ENCODE measurements around the gene CPNE4. TPM values are rescaled to one million over a fixed set of nuclear protein-coding genes. Genes with fewer than 3 reads are reported as not detected.
"Not testable (repeated sequence)": the region's sequence is repeated elsewhere in the genome, so short reads cannot be mapped to it uniquely, and the experiment has no call there.

CPNE4 gene
- total RNA-seq, 1 experiment from 2014 or later = not detected

- Histone ChIP-seq H3K9me2 (replicated peaks; ENCODE audit: insufficient read depth, low read length) (no peaks in the 10 kb centered on the region; the same call in 1 of the 2 replicates), H3K4me2 (ENCODE audit: low read depth, low read length, poor library complexity, severe bottlenecking) (peak within 1 kb of the TSS; percentile 97), H3K4me3 (ENCODE audit: low read length) (peak within 1 kb of the TSS; percentile 98), H3K27me3 (ENCODE audit: low read length) (no peaks in the 10 kb centered on the region), H3K27ac (ENCODE audit: low read length) (peak within 1 kb of the TSS; percentile 56), H2AFZ (ENCODE audit: low read length) (peak within 1 kb of the TSS; percentile 86), H3K9me3 (ENCODE audit: low read length) (no peaks in the 10 kb centered on the region), H3K4me1 (ENCODE audit: low read length) (peaks cover 24% of the 10 kb centered on the region), H3K79me2 (ENCODE audit: low read length) (peaks cover 52% of the 10 kb centered on the region), H3K9ac (ENCODE audit: low read length) (peak within 1 kb of the TSS; percentile 98), H4K20me1 (ENCODE audit: insufficient read depth, low read depth, low read length) (no peaks in the 10 kb centered on the region), H3K36me3 (ENCODE audit: insufficient read depth, low read length) (peaks cover 30% of the 10 kb centered on the region)
- peak; percentile 97 for DNase-seq
These were observed 532.1 kb downstream of the CPNE4 start, which contains the start of gene MRPL3 for GRCh38 chr3:131502530-131503319. TSS of gene MRPL3 (minus strand) at chr3:131502971. CDS start at chr3:131502821, 150 bp downstream.

- H4K20me1 ChIP-seq (ENCODE audit: insufficient read depth, low read depth, low read length) = no peaks in the 10 kb centered on the region
- peak overlapping the region; percentile 98 for H3K9ac ChIP-seq (ENCODE audit: low read length)
- no peaks in the 10 kb centered on the region for H3K9me3 ChIP-seq (ENCODE audit: low read length)
- H3K27ac ChIP-seq (ENCODE audit: low read length) = peak overlapping the region; percentile 56
- peak overlapping the region; percentile 97 for H3K4me2 ChIP-seq (ENCODE audit: low read depth, low read length, poor library complexity, severe bottlenecking)
- peaks cover 24% of the 10 kb centered on the region for H3K4me1 ChIP-seq (ENCODE audit: low read length)
- H3K27me3 ChIP-seq (ENCODE audit: low read length) = no peaks in the 10 kb centered on the region
- no peaks in the 10 kb centered on the region; the same call in 1 of the 2 replicates for H3K9me2 ChIP-seq (replicated peaks; ENCODE audit: insufficient read depth, low read length)
- no peak overlapping the region for H2AFZ ChIP-seq (ENCODE audit: low read length)
- H3K79me2 ChIP-seq (ENCODE audit: low read length) = peaks cover 60% of the 10 kb centered on the region
- H3K4me3 ChIP-seq (ENCODE audit: low read length) = peak overlapping the region; percentile 98
- peak; percentile 55 for DNase-seq
- H3K36me3 ChIP-seq (ENCODE audit: insufficient read depth, low read length) = peaks cover 38% of the 10 kb centered on the region
These were observed 532.9 kb downstream of the CPNE4 start for GRCh38 chr3:131501949-131502348.

GRCh38 chr3:131494706-131495105 is 540.1 kb downstream of the CPNE4 start:
- peaks cover 77% of the 10 kb centered on the region for H3K36me3 ChIP-seq (ENCODE audit: insufficient read depth, low read length)
- H3K4me3 ChIP-seq (ENCODE audit: low read length) = no peak overlapping the region

GRCh38 chr3:131491775-131492174 is 543.0 kb downstream of the CPNE4 start:
- Histone ChIP-seq H3K4me2 (ENCODE audit: low read depth, low read length, poor library complexity, severe bottlenecking) (no peak overlapping the region), H2AFZ (ENCODE audit: low read length) (no peak overlapping the region), H3K79me2 (ENCODE audit: low read length) (peaks cover 86% of the 10 kb centered on the region), H3K27ac (ENCODE audit: low read length) (no peak overlapping the region), H3K4me1 (ENCODE audit: low read length) (no peaks in the 10 kb centered on the region), H4K20me1 (ENCODE audit: insufficient read depth, low read depth, low read length) (no peaks in the 10 kb centered on the region), H3K9me2 (replicated peaks; ENCODE audit: insufficient read depth, low read length) (no peaks in the 10 kb centered on the region), H3K9me3 (ENCODE audit: low read length) (no peaks in the 10 kb centered on the region), H3K27me3 (ENCODE audit: low read length) (no peaks in the 10 kb centered on the region), H3K4me3 (ENCODE audit: low read length) (no peak overlapping the region), H3K9ac (ENCODE audit: low read length) (no peak overlapping the region), H3K36me3 (ENCODE audit: insufficient read depth, low read length) (peaks cover 78% of the 10 kb centered on the region)
- peak; percentile 38 for DNase-seq

More at GRCh38 chr3:131494706-131495105, 540.1 kb downstream of the CPNE4 start:
- DNase-seq = peak; percentile 36
- Histone ChIP-seq H3K4me1 (ENCODE audit: low read length) (no peaks in the 10 kb centered on the region), H4K20me1 (ENCODE audit: insufficient read depth, low read depth, low read length) (no peaks in the 10 kb centered on the region), H3K9me3 (ENCODE audit: low read length) (no peaks in the 10 kb centered on the region), H3K79me2 (ENCODE audit: low read length) (peaks cover 91% of the 10 kb centered on the region), H3K27ac (ENCODE audit: low read length) (no peak overlapping the region), H2AFZ (ENCODE audit: low read length) (no peak overlapping the region), H3K9ac (ENCODE audit: low read length) (no peak overlapping the region), H3K27me3 (ENCODE audit: low read length) (no peaks in the 10 kb centered on the region), H3K9me2 (replicated peaks; ENCODE audit: insufficient read depth, low read length) (no peaks in the 10 kb centered on the region), H3K4me2 (ENCODE audit: low read depth, low read length, poor library complexity, severe bottlenecking) (no peak overlapping the region)

GRCh38 chr3:131491084-131491483 is 543.7 kb downstream of the CPNE4 start:
- H3K4me3 ChIP-seq (ENCODE audit: low read length) = no peak overlapping the region
- peaks cover 71% of the 10 kb centered on the region for H3K36me3 ChIP-seq (ENCODE audit: insufficient read depth, low read length)
- H3K9me2 ChIP-seq (replicated peaks; ENCODE audit: insufficient read depth, low read length) = no peaks in the 10 kb centered on the region
- no peak overlapping the region for H3K27ac ChIP-seq (ENCODE audit: low read length)
- H3K9ac ChIP-seq (ENCODE audit: low read length) = no peak overlapping the region
- no peak overlapping the region for H3K4me2 ChIP-seq (ENCODE audit: low read depth, low read length, poor library complexity, severe bottlenecking)
- peaks cover 79% of the 10 kb centered on the region for H3K79me2 ChIP-seq (ENCODE audit: low read length)
- H3K27me3 ChIP-seq (ENCODE audit: low read length) = no peaks in the 10 kb centered on the region
- H4K20me1 ChIP-seq (ENCODE audit: insufficient read depth, low read depth, low read length) = no peaks in the 10 kb centered on the region
- H2AFZ ChIP-seq (ENCODE audit: low read length) = no peak overlapping the region
- no peaks in the 10 kb centered on the region for H3K9me3 ChIP-seq (ENCODE audit: low read length)
- H3K4me1 ChIP-seq (ENCODE audit: low read length) = no peaks in the 10 kb centered on the region
- no peak for DNase-seq

GRCh38 chr3:131486545-131486944 is 548.3 kb downstream of the CPNE4 start:
- DNase-seq; H3K27me3 ChIP-seq (ENCODE audit: low read length); H3K9ac ChIP-seq (ENCODE audit: low read length); H3K4me2 ChIP-seq (ENCODE audit: low read depth, low read length, poor library complexity, severe bottlenecking); H3K27ac ChIP-seq (ENCODE audit: low read length); H3K9me2 ChIP-seq (replicated peaks; ENCODE audit: insufficient read depth, low read length); H3K4me3 ChIP-seq (ENCODE audit: low read length); H3K9me3 ChIP-seq (ENCODE audit: low read length); H4K20me1 ChIP-seq (ENCODE audit: insufficient read depth, low read depth, low read length); H2AFZ ChIP-seq (ENCODE audit: low read length): not testable (repeated sequence)
- H3K36me3 ChIP-seq (ENCODE audit: insufficient read depth, low read length) = peaks cover 65% of the 10 kb centered on the region
- peaks cover 12% of the 10 kb centered on the region for H3K4me1 ChIP-seq (ENCODE audit: low read length)
- H3K79me2 ChIP-seq (ENCODE audit: low read length) = peaks cover 76% of the 10 kb centered on the region

GRCh38 chr3:131485119-131485518 is 549.7 kb downstream of the CPNE4 start:
- Histone ChIP-seq H3K27me3 (ENCODE audit: low read length) (no peaks in the 10 kb centered on the region), H3K4me2 (ENCODE audit: low read depth, low read length, poor library complexity, severe bottlenecking) (no peak overlapping the region), H3K9me3 (ENCODE audit: low read length) (no peaks in the 10 kb centered on the region), H3K4me1 (ENCODE audit: low read length) (peaks cover 12% of the 10 kb centered on the region), H3K4me3 (ENCODE audit: low read length) (no peak overlapping the region), H3K79me2 (ENCODE audit: low read length) (peaks cover 76% of the 10 kb centered on the region), H3K27ac (ENCODE audit: low read length) (no peak overlapping the region), H3K9ac (ENCODE audit: low read length) (no peak overlapping the region), H3K36me3 (ENCODE audit: insufficient read depth, low read length) (peaks cover 73% of the 10 kb centered on the region), H4K20me1 (ENCODE audit: insufficient read depth, low read depth, low read length) (no peaks in the 10 kb centered on the region), H3K9me2 (replicated peaks; ENCODE audit: insufficient read depth, low read length) (no peaks in the 10 kb centered on the region), H2AFZ (ENCODE audit: low read length) (no peak overlapping the region)
- DNase-seq = no peak

GRCh38 chr3:131484496-131485111 is 550.2 kb downstream of the CPNE4 start:
- H3K4me3 ChIP-seq (ENCODE audit: low read length) = no peak overlapping the region
- H3K27me3 ChIP-seq (ENCODE audit: low read length) = no peaks in the 10 kb centered on the region
- H4K20me1 ChIP-seq (ENCODE audit: insufficient read depth, low read depth, low read length) = no peaks in the 10 kb centered on the region
- no peak overlapping the region for H3K4me2 ChIP-seq (ENCODE audit: low read depth, low read length, poor library complexity, severe bottlenecking)
- peaks cover 77% of the 10 kb centered on the region for H3K79me2 ChIP-seq (ENCODE audit: low read length)
- H3K4me1 ChIP-seq (ENCODE audit: low read length) = peaks cover 12% of the 10 kb centered on the region
- no peak for DNase-seq
- no peaks in the 10 kb centered on the region for H3K9me2 ChIP-seq (replicated peaks; ENCODE audit: insufficient read depth, low read length)
- no peak overlapping the region for H3K9ac ChIP-seq (ENCODE audit: low read length)
- no peaks in the 10 kb centered on the region for H3K9me3 ChIP-seq (ENCODE audit: low read length)
- no peak overlapping the region for H3K27ac ChIP-seq (ENCODE audit: low read length)
- H3K36me3 ChIP-seq (ENCODE audit: insufficient read depth, low read length) = peaks cover 71% of the 10 kb centered on the region
- no peak overlapping the region for H2AFZ ChIP-seq (ENCODE audit: low read length)
